Right forelimb (tissue), 1 donor: ENCODE data around the gene CAPN10.

Experiments used
- DNase-seq: peaks from one replicate; pipeline ENCODE4 v3.0.0-alpha.2; 2018

Gene CAPN10

GRCh38 chr2:240642061-240642805 is 55.7 kb downstream of the CAPN10 start:
- DNase-seq: peak; percentile 36

DNA sequence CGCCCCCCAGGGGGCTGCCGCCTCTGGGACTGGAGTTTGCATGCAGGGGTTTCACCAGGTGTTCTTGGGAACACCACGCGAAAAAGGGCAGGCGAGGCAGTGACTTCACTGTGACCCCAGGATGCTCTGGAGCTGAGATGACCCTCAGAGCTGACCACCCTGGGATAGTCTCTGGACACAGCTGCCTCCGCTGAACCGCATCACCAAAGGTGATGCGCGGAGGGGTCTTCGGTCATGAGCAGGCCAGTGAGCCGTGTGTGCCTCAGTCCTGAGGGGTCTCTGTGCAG is 56.2 kb downstream of the CAPN10 start:
- peak; percentile 15 for DNase-seq

DNA sequence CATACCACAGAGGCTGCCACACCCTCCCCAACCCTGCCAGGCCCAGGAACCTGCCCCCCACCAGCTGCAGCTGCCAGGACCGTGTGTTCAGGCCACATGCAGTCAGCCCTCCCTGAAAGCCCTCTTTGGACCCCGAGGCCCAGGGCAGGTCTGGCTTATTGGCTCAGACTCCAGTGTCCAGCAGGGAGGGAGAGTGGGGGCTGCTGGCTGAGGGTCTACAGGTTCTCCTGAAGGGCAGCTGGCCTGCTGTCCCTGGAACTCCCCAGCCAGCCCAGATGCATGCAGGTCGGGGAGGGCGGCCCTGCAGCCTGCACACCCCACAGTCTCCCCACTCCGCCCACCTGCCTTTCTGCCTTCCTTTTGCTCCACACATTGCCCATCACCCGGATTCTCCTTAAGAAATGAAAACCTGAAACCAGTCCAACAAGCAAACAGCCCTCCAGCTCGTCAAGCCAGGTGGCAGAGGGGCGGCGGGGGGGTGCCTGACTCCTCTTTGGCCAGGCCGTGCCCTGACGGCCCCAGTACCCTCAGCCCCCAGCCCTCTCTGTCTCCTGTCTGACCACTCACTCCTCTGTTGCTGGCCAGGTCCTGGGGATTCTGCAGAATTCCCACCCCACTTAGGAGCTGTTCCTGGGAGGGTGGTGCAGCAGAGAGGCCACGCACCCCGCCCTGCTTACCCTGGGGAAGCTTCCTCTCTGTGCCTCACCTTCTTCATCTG is 56.7 kb downstream of the CAPN10 start:
- DNase-seq: peak; percentile 30

DNA sequence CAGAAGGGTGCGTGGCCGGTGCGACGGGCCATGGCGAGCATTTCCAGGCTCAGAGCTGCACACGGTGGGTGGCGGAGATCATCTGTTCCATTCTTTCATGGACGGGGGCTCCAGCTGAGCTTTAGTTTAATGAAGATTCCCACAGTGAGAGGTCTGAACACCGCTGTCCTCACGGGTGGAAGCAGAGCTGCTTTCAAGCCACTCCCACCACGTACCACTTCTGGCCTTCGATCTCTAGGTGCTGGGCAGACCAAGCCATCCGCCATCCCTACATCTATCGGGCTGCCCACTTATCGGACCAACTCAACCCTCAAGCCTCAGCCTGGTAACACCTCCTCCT is 57.2 kb downstream of the CAPN10 start:
- peak; percentile 21 for DNase-seq

GRCh38 chr2:240644171-240644651 is 57.7 kb downstream of the CAPN10 start:
- DNase-seq: peak; percentile 35

DNA sequence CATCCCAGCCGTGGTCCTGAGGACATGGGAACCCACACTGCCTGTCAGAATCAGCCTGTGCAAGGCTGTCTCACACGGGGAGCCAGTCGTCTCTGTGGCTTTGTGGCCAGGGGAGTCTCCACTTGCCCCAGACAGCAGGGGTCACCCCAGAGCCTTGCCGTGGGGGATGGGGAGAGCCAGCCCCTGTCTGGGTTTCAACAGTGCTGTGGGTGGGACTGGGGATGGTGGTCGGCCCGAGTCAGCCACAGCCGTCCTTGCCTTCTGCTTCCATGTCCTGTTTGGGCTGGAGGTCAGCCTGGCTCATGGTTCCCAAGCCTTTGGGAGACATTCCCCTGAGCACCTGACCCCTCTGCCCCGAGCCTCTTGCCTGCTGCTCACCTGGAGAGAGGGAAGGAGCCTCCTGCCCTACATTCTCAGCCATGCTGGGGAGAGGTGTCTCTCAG is 58.3 kb downstream of the CAPN10 start:
- peak; percentile 19 for DNase-seq

GRCh38 chr2:240645346-240645745 is 58.8 kb downstream of the CAPN10 start:
- no peak for DNase-seq

GRCh38 chr2:240645801-240646175 is 59.3 kb downstream of the CAPN10 start:
- DNase-seq: no peak

DNA sequence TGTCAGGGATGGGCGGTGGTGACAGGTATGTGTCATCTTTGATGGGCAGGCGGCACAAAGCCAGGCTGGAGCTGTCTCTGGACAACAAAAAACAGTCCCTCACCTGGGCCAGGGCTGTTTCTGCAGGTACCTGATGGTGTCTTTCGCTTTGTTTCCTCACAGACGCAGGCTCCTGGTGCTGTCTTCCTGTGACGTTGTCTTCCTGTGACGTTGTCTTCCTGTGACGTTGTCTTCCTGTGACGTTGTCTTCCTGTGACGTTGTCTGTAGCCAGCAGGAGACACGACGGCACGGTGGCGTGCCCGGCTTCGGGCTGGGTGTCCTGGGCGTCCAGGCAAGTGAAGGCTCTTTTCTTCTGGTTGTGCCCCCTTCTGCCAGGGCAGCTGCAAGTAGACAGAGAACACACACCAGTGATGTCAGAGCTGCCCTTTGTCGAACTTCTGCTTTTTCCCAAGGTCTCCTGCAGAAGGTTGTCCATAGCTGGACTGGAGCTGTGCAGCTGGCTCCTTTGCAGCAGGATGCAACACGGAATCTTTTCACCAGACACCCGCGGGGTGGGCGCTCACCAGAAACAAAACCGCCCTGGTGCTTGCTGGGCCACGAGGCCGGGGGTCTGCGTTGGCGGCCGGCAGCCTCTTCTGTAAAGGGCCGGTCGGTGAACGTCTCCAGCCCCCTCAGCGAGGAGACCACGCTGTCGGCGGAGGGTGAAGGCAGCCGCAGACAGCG is 59.8 kb downstream of the CAPN10 start:
- DNase-seq: no peak

DNA sequence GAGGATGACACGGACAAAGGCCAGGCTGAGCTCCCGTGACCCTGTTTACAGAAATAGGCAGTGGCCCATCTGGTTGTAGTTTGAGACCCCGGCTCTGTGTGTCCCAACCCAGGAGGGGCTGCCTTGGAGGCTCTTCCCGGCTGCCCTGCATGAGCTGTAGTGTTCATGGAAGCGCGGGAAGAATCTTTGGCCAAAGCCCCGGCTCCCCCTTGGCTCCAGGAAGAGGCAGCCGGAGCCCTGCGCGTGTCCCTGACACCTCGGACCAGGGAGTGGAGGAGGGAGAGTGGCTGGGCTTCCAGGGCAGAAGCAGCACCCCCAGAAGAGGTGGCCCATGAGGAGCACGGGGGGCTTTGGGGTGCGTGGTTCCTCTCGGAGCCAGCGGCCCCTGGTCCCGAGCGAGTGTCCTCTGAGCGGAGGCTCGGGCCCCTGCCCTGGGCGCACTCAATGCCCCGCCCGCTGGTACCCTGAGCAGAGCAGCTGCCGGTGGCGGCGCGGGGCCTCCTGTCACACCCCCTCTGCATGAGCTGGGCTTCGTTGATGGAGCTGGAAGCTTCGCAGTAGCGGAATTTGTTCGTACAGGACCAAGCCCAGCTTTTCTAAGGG is 60.5 kb downstream of the CAPN10 start:
- DNase-seq: no peak

GRCh38 chr2:240647503-240648154 is 61.1 kb downstream of the CAPN10 start:
- no peak for DNase-seq

DNA sequence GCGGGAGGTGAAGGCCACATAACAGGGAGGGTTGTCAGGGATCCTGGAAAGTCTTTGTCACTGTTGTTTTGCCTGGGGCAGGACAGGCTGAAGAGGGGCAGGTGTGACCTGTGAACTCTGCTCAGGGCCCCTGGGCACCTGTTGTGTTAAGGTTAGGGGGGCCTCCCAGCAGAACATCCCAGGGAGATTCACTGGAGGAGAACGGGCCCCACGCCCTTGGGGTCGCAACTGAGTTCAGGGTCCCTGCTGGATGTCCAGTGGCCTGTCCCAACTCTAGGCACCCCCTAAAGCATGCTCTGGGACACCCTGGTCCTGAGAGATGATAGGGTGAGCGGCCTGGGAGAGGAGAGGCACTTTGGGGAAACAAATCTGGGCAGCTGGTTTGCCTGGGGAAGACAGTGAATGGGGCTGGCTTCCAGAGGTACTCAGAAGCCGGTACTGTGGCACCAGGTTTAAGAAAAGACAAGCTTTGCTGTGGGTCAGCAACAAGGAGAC is 61.7 kb downstream of the CAPN10 start:
- DNase-seq: no peak
